Measurements from ENCODE around the gene SLC48A1.

DNA sequence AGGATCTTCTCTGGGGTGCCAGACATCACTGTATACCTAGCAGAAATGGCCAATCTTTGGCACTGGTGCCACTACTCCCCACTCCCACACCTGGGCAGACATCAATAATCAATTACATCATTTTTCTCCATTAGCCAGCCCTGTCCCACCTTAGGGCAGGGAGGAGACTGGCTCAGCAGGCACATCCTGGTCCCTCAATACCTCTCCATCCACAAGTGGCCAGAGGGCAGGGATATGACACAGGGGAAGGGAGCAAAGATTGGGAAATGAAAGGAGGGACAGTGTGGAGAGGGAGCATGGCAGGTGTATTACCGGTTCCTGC is 24.6 kb upstream of the SLC48A1 start:
- TF ChIP-seq POLR2AphosphoS5 (IDR thresholded peaks at IDR 0.05; ENCODE audit: low read depth) = no peak
- TF ChIP-seq, protein P1, sequence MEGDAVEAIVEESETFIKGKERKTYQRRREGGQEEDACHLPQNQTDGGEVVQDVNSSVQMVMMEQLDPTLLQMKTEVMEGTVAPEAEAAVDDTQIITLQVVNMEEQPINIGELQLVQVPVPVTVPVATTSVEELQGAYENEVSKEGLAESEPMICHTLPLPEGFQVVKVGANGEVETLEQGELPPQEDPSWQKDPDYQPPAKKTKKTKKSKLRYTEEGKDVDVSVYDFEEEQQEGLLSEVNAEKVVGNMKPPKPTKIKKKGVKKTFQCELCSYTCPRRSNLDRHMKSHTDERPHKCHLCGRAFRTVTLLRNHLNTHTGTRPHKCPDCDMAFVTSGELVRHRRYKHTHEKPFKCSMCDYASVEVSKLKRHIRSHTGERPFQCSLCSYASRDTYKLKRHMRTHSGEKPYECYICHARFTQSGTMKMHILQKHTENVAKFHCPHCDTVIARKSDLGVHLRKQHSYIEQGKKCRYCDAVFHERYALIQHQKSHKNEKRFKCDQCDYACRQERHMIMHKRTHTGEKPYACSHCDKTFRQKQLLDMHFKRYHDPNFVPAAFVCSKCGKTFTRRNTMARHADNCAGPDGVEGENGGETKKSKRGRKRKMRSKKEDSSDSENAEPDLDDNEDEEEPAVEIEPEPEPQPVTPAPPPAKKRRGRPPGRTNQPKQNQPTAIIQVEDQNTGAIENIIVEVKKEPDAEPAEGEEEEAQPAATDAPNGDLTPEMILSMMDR (IDR thresholded peaks at IDR 0.05; ENCODE audit: insufficient read depth, low read length) = no peak
- no peak for TF ChIP-seq SPI1 (IDR thresholded peaks at IDR 0.05; ENCODE audit: borderline replicate concordance, low read depth)
- TF ChIP-seq, protein P2, sequence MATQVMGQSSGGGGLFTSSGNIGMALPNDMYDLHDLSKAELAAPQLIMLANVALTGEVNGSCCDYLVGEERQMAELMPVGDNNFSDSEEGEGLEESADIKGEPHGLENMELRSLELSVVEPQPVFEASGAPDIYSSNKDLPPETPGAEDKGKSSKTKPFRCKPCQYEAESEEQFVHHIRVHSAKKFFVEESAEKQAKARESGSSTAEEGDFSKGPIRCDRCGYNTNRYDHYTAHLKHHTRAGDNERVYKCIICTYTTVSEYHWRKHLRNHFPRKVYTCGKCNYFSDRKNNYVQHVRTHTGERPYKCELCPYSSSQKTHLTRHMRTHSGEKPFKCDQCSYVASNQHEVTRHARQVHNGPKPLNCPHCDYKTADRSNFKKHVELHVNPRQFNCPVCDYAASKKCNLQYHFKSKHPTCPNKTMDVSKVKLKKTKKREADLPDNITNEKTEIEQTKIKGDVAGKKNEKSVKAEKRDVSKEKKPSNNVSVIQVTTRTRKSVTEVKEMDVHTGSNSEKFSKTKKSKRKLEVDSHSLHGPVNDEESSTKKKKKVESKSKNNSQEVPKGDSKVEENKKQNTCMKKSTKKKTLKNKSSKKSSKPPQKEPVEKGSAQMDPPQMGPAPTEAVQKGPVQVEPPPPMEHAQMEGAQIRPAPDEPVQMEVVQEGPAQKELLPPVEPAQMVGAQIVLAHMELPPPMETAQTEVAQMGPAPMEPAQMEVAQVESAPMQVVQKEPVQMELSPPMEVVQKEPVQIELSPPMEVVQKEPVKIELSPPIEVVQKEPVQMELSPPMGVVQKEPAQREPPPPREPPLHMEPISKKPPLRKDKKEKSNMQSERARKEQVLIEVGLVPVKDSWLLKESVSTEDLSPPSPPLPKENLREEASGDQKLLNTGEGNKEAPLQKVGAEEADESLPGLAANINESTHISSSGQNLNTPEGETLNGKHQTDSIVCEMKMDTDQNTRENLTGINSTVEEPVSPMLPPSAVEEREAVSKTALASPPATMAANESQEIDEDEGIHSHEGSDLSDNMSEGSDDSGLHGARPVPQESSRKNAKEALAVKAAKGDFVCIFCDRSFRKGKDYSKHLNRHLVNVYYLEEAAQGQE (IDR thresholded peaks at IDR 0.05; ENCODE audit: insufficient replicate concordance, low read depth) = no peak
